DND-41 (cell line): Measurements from ENCODE around the gene NCCRP1.

Experiments
- ATAC-seq: fragments of 200-7000 bp; cut with Tn5 transposase; 3 replicates; pipeline ENCODE4 v1.9.1; 2021; ENCODE audit warnings: low read depth; ENCODE audit not compliant: insufficient read depth
- DNase-seq: peaks from one replicate; pipeline ENCODE4 v3.0.0-alpha.2; 2020
- H2AFZ ChIP-seq: 2 replicates; pipeline ENCODE4 v1.6.0; 2012; ENCODE audit warnings: low read depth, low read length
- H3K27ac ChIP-seq: 2 replicates; pipeline ENCODE4 v1.5.1; 2012; ENCODE audit warnings: low read length, inconsistent platforms
- H3K27me3 ChIP-seq: fragments of 200-600 bp; sonication (generic); 2 replicates; pipeline ENCODE4 v1.6.0; 2012; ENCODE audit warnings: low read length, mild to moderate bottlenecking, inconsistent platforms; ENCODE audit not compliant: insufficient read depth, poor library complexity
- H3K36me3 ChIP-seq: 2 replicates; pipeline ENCODE4 v1.5.1; 2012; ENCODE audit warnings: low read length, inconsistent platforms; ENCODE audit not compliant: insufficient read depth
- H3K4me1 ChIP-seq: 2 replicates; pipeline ENCODE4 v1.5.1; 2012; ENCODE audit warnings: mild to moderate bottlenecking, low read length; ENCODE audit not compliant: insufficient read depth
- H3K4me2 ChIP-seq: 2 replicates; pipeline ENCODE4 v1.6.0; 2012; ENCODE audit warnings: mild to moderate bottlenecking, moderate library complexity, low read length, inconsistent platforms; ENCODE audit not compliant: insufficient read depth
- H3K4me3 ChIP-seq, 2 experiments: fragments of 200-600 bp in 1 of 2; shearing (Covaris generic) in 1 of 2; 2 replicates each; pipeline ENCODE4 v1.5.1; 2012 to 2016; ENCODE audit warnings: inconsistent platforms in 2 of 2, low read length in 2 of 2, mild to moderate bottlenecking in 2 of 2, low read depth in 1 of 2, moderate library complexity in 1 of 2
- H3K79me2 ChIP-seq: 2 replicates; pipeline ENCODE4 v1.6.0; 2012; ENCODE audit warnings: low read length, inconsistent platforms; ENCODE audit not compliant: insufficient read depth
- H3K9ac ChIP-seq: 2 replicates; pipeline ENCODE4 v1.6.0; 2012; ENCODE audit warnings: low read depth, mild to moderate bottlenecking, inconsistent platforms, low read length, moderate library complexity
- H3K9me3 ChIP-seq: 2 replicates; pipeline ENCODE4 v1.5.1; 2012; ENCODE audit warnings: low read length, moderate library complexity, mild to moderate bottlenecking, inconsistent platforms; ENCODE audit not compliant: insufficient read depth, severe bottlenecking
- H4K20me1 ChIP-seq: 2 replicates; pipeline ENCODE4 v1.6.0; 2012; ENCODE audit warnings: low read length; ENCODE audit not compliant: insufficient read depth
- EZH2 ChIP-seq: IDR thresholded peaks from 3 replicates; pipeline ENCODE4 v1.6.1; 2012; ENCODE audit warnings: borderline replicate concordance, low read depth, mild to moderate bottlenecking, moderate library complexity, low read length, inconsistent platforms; ENCODE audit not compliant: severe bottlenecking
- TF ChIP-seq, protein P1 (sequence below): IDR thresholded peaks from 2 replicates; pipeline ENCODE4 v1.5.1; 2012; ENCODE audit warnings: borderline replicate concordance, low read length, moderate library complexity, mild to moderate bottlenecking; ENCODE audit not compliant: poor library complexity, severe bottlenecking; ENCODE audit errors: extremely low read depth

The NCCRP1 gene

DNA sequence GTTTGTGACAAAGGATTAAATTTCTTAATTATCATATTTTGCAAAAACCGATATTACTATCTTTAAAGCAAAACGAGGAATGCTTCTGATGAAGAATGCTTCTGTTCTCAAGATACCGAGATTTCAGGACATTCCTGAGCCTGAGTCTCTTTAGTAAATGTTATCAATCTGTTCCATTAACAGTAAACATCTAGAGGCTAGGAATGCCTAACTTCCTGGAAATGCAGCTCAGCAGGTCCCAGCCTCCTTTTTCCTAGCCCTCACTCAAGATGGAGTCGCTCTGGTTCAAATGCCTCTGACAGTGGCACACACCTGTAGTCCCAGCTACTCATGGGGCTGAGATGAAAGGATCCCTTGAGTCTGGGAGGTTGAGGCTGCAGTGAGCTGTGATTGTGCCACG lies 54.3 kb downstream of the NCCRP1 start:
- no peak for DNase-seq
- Histone ChIP-seq H3K4me1 (no peaks in the 10 kb centered on the region), H3K4me3 (no peak overlapping the region), H3K36me3 (no peaks in the 10 kb centered on the region), H3K9me3 (no peaks in the 10 kb centered on the region), H3K4me2 (no peak overlapping the region), H3K9ac (no peak overlapping the region), H3K79me2 (no peaks in the 10 kb centered on the region), H3K27me3 (peaks cover 18% of the 10 kb centered on the region), H3K27ac (no peak overlapping the region), H2AFZ (no peak overlapping the region), H4K20me1 (0 out of 2 replicates have a peak, but pooled peaks cover 3% of the 10 kb centered on the region)
- ATAC-seq, result no peak
- TF ChIP-seq, protein P1, sequence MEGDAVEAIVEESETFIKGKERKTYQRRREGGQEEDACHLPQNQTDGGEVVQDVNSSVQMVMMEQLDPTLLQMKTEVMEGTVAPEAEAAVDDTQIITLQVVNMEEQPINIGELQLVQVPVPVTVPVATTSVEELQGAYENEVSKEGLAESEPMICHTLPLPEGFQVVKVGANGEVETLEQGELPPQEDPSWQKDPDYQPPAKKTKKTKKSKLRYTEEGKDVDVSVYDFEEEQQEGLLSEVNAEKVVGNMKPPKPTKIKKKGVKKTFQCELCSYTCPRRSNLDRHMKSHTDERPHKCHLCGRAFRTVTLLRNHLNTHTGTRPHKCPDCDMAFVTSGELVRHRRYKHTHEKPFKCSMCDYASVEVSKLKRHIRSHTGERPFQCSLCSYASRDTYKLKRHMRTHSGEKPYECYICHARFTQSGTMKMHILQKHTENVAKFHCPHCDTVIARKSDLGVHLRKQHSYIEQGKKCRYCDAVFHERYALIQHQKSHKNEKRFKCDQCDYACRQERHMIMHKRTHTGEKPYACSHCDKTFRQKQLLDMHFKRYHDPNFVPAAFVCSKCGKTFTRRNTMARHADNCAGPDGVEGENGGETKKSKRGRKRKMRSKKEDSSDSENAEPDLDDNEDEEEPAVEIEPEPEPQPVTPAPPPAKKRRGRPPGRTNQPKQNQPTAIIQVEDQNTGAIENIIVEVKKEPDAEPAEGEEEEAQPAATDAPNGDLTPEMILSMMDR, result no peak
- TF ChIP-seq EZH2, result no peak
